GM18909 (cell line): ENCODE data around the gene TMEM150A.
A peak's percentile ranks its signal among the peaks of the same experiment; 100 is the strongest.
"Not testable (repeated sequence)": the region's sequence is repeated elsewhere in the genome, so short reads cannot be mapped to it uniquely, and the experiment has no call there.

Source experiments
- ATAC-seq: cut with Tn5 transposase; IDR thresholded peaks from one replicate; pipeline ENCODE4 v1.9.1; 2021; ENCODE audit warnings: mild to moderate bottlenecking; ENCODE audit not compliant: unreplicated experiment, poor library complexity

TMEM150A gene

DNA sequence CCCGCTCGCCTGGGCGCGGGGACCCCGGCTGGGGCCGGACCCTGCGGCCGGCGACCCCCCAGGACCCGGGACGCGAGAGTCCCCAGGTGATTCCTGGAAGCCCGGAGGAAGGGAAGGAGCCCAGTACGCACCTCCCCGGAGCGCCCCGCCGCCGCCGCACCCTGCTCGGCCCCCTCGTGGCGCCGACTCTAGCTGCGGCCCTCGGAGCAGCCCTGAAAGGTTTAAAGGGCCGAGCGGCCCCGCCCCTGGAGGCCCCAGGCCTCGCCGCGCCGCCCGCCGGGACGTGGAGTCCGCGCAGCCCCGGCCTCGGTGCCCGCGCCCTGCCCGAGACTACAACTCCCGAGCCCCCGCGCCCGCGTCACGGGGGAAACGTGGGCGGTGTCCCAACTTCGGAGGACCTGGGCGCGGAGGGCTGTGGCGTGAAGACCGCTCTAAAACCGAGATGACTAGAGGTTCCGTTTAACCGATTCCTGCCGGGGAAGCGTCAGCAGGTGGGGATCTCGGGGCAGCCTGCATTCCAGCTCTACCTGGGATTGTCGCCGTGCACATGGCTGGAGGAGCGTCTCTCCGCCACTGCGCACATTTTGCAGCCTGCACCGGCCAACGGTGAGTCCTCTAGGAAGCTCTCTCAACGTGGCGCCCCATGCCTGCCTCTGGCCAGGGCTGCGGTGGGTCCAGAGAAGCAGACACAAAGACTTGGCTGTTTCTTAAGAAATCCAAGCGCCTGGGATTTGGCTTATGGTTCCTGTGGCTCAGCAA lies at the start of gene TMEM150A:
Gene TMEM150A, minus strand, starts transcription at position 223 of the 759 bp plus-strand sequence. CDS start 750 bp downstream, outside the sequence.
- ATAC-seq = peak; percentile 95

- ATAC-seq = no peak
These were observed 49.6 kb upstream of the TMEM150A start for GRCh38 chr2:85652056-85652455.

GRCh38 chr2:85651097-85651496 lies 48.6 kb upstream of the TMEM150A start:
- no peak for ATAC-seq

- ATAC-seq = no peak
These were observed 48.0 kb upstream of the TMEM150A start for GRCh38 chr2:85650456-85650855.

DNA sequence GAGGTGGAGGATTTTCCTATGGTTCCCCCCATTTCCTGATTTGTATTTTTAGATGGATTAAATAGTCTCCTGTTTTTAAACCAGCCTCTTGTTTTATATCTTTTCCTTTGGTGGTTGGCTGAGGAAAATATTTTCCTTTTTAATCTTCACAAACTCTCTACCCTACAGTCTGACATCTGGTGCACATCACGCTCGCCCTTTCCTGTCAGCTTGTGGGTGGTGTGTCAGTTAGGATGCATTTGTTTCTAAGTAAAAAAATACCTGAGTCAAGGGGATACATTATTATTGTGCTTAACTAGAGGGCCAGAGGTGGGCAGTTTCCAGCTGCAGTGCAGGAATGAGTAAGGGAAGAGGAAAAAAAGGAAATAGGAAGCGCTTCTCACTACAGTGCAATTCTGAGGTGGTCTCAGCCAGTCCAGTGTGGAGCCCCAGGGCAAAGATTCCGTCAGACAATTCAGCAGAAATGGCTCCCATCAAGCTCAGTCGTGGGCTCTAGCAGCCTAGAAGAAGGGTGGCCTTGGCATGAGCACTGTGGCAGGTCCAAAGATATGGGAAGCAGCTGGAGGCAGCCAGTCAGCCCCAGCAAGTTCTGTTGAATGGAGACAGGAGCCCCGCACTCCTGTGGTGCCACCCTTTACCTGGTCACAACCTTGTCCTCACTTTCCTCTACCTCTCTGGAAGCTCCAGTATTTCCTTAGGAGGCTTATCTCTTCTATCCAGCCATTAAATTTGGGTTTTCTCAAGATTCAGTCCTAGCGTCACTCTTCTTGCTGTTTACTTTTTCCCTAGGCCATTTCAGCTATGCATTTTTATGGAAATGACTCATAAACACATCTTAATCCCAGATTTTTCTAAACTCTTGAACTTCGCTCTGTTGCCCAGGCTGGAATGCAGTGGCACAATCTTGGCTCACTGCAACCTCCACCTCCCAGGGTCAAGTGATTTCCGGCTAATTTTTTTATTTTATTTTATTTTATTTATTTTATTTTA lies 47.0 kb upstream of the TMEM150A start:
- ATAC-seq = no peak

GRCh38 chr2:85648619-85649018 lies 46.1 kb upstream of the TMEM150A start:
- ATAC-seq = no peak

DNA sequence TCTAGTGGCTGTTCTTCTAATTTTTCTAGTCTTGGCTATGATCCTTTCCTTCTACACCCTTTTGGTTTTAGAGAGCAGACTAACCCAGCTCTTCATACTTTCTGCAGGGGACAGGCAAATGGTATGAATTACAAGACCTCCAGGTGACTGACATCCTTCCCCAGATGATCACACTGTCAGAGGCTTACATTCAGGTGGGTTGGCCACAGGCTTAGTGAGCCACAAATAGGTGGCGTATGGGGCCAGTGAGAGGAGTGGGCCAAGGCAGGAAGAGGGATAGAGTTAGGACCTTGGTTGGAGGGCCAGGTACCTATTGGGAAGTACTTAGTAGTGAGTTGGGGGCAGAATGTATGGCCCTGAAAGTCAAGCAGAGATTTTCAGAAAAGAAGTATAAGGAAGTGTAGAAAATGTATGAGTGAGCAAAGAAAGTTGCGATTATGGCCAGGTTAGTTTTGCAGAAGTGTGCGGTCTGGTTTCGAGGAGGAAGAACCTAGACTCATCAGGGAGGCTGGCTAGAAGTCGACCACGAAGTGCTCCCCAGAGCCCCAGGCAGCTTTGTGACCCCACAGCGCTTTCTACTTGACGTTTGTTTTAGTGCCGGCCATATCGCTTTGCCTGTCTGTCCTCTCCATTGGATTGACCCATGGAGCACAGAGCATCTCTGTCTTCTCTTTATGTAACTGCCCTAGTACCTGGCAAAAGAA lies 45.5 kb upstream of the TMEM150A start:
- peak; percentile 56 for ATAC-seq

- no peak for ATAC-seq
These were observed 43.7 kb upstream of the TMEM150A start for GRCh38 chr2:85646166-85646565.

DNA sequence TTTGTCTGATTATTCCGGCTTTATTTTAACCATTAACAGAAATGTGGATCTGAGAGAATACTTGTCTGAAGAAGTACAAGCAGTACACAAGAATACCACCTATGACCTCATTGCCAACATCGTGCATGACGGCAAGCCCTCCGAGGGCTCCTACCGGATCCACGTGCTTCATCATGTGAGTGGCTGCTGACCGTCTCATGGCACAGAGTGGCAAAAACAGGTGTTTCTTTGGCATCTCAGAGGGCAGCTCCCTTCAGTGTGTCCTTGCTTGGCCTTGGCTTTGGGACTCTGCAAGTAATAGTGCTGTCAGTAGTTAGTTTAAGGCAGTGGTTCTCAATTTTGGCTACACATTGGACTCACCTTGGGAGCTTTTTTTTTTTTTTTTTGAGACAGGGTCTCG lies 42.4 kb upstream of the TMEM150A start:
- ATAC-seq = no peak

GRCh38 chr2:85642725-85643124 lies 40.2 kb upstream of the TMEM150A start:
- no peak for ATAC-seq

DNA sequence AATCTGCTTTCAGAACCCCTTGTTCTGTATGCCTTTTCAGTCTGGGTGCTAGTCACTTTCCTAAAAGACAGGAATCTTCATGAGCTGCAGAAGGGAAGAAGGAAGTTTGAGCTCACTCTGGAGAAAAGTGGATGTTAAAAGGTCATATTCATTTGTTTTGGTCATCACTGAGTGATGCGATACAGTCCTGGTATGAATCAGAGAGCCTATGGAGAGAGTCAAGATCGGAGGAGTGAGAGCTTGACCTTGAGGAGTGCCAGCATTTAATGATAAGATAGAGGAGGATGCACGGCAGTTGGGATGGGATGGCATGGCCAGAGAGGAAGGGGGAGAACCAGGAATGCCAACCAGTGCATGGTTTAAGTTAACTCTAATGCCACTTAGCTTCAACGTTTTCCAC lies 33.1 kb upstream of the TMEM150A start:
- no peak for ATAC-seq

DNA sequence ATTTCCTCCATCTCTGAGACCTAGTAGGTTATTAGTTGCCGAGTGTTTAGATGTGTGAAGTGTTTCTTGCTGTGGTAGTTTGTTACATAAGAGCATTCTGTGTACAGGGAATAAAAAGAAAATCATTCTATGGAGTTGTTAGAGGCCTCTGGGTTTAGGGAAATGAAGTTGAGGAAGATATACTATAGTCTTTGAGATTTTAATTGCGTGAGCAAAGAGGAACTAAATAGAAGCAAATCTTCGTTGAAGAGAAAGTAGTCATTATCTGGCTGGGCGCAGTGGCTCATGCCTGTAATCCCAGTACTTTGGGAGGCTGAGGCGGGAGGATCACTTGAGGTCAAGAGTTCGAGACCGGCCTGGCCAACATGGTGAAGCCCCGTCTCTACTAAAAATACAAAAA lies 32.5 kb upstream of the TMEM150A start:
- no peak for ATAC-seq

GRCh38 chr2:85631316-85631715 lies 28.8 kb upstream of the TMEM150A start:
- ATAC-seq = no peak

DNA sequence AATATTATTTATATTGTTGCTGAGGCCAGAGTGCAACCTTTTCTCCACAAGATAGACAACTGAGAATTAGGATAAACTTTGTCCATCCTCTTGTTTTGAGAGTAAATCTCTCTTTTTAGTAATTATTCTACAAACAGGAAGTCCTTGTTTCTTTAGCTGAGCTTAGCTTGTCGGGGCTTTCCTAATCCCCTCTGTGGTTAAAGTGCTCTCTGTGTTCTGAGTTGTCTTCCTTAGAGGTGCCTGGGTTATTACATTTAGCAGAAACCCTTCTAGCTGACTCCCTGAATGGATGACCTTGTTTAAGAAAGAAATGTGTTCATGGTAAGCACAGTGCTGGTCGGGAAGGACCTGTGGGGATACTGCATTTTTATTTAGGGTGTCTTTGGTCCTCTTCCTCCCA lies 26.2 kb upstream of the TMEM150A start:
- no peak for ATAC-seq

DNA sequence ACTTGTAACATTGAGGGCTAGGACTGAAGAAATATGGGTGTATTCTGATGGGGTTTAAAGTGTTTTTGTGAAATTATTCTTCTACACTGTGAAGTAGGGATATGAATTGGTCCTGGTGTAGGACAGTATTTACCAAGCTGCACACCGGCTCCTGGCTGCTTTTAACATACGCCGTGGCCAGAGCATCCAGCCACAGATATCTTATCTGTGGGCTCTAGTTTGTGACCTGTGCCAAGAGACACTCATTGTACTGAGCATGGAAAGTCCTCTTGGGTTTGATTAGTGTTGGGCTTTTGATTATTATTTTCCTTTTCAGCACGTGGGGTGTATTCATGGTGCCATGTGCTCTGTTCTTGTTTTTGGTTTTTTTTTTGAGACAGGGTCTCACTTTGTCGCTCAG lies 21.5 kb upstream of the TMEM150A start:
- no peak for ATAC-seq

- ATAC-seq = no peak
These were observed 18.8 kb upstream of the TMEM150A start for GRCh38 chr2:85621338-85621737.

GRCh38 chr2:85619617-85620016 lies 17.1 kb upstream of the TMEM150A start:
- ATAC-seq = no peak

DNA sequence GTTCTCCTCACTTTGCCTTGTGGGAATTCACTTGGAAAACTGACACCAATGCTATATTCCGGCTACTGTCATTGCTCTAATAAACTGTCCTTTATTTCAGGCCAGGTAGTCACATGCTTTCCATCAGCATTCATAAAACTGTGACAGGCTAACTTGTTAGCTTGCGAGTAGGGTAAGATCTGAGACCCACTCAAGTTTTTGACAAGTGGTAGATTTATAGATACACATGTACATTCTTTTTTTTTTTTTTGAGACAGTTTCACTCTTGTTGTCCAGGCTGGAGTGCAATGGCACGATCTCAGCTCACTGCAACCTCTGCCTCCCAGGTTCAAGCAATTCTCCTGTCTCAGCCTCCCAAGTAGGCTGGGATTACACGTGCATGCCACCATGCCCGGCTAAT lies 15.2 kb upstream of the TMEM150A start:
- not testable (repeated sequence) for ATAC-seq

- ATAC-seq = no peak
These were observed 12.9 kb upstream of the TMEM150A start for GRCh38 chr2:85615413-85615728.

- ATAC-seq = not testable (repeated sequence)
These were observed 12.3 kb upstream of the TMEM150A start for GRCh38 chr2:85614757-85615156.
